GM12865 (cell line): ENCODE measurements around the gene DOCK1.

Experiments used
- DNase-seq: peaks from one replicate; pipeline ENCODE4 v3.0.0; 2010; ENCODE audit warnings: low read depth
- H3K4me3 ChIP-seq: 2 replicates; pipeline ENCODE4 v1.5.1; 2011; ENCODE audit warnings: mild to moderate bottlenecking, low read depth, low read length, control low read depth
- TF ChIP-seq, protein P1 (sequence below): IDR thresholded peaks from 2 replicates; pipeline ENCODE4 v1.5.1; 2011; ENCODE audit warnings: low read length, control low read depth, low read depth, inconsistent platforms; ENCODE audit not compliant: insufficient read depth; ENCODE audit errors: missing control alignments

The DOCK1 gene

GRCh38 chr10:127196282-127197153 is 291.3 kb downstream of the DOCK1 start, which contains the start of gene INSYN2A:
TSS of gene INSYN2A (minus strand) at chr10:127196591. CDS start at chr10:127176395, 20,196 bp downstream.
- TF ChIP-seq, protein P1, sequence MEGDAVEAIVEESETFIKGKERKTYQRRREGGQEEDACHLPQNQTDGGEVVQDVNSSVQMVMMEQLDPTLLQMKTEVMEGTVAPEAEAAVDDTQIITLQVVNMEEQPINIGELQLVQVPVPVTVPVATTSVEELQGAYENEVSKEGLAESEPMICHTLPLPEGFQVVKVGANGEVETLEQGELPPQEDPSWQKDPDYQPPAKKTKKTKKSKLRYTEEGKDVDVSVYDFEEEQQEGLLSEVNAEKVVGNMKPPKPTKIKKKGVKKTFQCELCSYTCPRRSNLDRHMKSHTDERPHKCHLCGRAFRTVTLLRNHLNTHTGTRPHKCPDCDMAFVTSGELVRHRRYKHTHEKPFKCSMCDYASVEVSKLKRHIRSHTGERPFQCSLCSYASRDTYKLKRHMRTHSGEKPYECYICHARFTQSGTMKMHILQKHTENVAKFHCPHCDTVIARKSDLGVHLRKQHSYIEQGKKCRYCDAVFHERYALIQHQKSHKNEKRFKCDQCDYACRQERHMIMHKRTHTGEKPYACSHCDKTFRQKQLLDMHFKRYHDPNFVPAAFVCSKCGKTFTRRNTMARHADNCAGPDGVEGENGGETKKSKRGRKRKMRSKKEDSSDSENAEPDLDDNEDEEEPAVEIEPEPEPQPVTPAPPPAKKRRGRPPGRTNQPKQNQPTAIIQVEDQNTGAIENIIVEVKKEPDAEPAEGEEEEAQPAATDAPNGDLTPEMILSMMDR = no peak
- no peak for DNase-seq

DNA sequence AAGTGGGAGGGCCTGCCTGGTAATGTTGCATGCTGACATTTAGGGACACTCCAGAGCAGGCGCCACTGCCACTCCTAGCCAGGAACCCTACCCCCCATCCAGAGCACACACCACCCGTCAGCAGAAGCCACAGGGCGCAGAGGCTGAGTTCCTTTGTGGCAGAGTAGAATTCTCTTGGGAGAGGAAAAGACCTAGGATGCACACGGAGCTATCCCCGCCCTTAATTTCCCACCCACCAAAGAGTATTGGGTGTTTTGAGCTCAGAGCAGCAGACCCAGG is 291.9 kb downstream of the DOCK1 start:
- TF ChIP-seq, protein P1 = no peak
- DNase-seq = no peak
- no peak overlapping the region for H3K4me3 ChIP-seq

More at GRCh38 chr10:127196282-127197153, 291.3 kb downstream of the DOCK1 start, which contains the start of gene INSYN2A:
- no peak within 1 kb of the TSS for H3K4me3 ChIP-seq

- H3K4me3 ChIP-seq = no peak overlapping the region
- TF ChIP-seq, protein P1 = no peak
- DNase-seq = no peak
Observed at GRCh38 chr10:127198307-127198706, 293.1 kb downstream of the DOCK1 start.

- TF ChIP-seq, protein P1 = no peak
- no peak for DNase-seq
- H3K4me3 ChIP-seq = no peak overlapping the region
Observed at GRCh38 chr10:127198721-127199120, 293.5 kb downstream of the DOCK1 start.

DNA sequence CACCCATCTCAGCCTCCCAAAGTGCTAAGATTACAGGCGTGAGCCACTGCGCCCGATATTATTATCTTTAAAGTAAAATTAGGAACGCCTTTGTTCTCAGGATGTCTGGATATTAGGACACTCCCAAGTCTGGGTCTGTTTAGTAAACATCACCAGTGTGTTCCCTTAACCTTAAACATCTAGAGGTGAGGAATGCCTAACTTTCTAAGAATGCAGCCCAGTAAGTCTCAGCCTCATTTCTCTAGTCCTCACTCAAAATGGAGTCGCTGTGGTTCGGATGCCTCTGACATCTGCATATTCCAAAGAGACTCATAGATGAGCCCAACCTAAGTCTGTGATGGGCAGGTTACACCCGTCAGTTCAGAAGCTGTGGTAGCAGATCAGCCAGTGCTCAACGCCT is 295.4 kb downstream of the DOCK1 start:
- DNase-seq = no peak
- no peak overlapping the region for H3K4me3 ChIP-seq
- TF ChIP-seq, protein P1 = no peak

GRCh38 chr10:127203067-127203466 is 297.8 kb downstream of the DOCK1 start:
- no peak for DNase-seq
- TF ChIP-seq, protein P1 = no peak

More at GRCh38 chr10:127203067-127203466, 297.8 kb downstream of the DOCK1 start:
- H3K4me3 ChIP-seq = no peak overlapping the region
